ENCODE measurements around the gene WIZ.

The WIZ gene

DNA sequence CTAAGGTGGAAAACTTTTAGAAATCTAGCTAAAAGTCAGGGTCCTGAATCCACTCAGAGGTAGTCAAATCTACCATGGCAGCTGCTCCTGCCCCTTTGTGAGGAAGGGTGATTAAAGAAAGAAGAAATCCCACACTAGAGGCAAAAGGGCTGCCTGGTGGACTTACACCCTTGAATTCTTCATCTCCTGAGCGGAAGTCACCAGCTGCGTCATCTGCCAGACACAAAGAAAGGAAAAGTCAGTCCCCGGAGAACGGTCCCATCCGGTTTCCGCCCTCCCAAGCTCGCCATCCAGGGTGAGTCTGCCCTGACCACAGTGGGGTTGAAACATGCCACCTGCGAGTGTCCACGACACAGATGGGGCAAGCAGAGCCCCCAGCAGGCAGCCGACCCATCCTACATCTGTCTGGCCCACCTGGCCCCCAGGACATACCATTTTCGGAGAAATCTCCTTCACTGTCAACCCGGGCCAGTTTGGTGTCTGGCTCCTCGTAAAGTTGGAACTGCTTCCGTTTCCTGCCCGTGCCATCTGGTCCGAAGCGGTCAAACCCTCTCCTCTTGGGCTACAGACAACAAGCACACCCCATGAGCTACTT is 77.9 kb downstream of the WIZ start:
- no peak for DNase-seq

DNA sequence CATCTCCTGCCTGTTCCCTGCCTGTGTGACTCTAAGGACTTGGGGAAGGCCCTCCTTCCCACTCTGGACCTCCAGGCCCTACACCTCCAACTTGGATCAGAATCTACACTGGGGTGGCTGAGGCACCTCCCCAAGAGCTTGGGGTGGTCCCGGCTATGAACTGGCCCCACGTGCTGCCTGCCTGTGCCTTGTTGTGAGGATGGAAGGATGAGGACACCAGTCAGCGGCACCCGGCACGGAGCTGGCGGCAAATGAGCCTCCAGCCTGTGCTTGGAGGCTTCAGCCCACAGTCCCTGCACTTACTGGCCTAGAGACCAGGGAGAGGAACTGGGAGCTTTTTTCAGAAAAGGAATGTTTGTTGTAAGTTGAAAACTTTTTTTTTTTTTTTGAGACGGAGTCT is 78.6 kb downstream of the WIZ start:
- DNase-seq, result no peak

All from NCI-H748 treated with DMSO at 0.1 percent for 48 hours (cell line).